PC-3 (cell line): ENCODE measurements around the gene ALDOC.

Experiments
- CTCF ChIP-seq: fragments of 300-600 bp; sonication (generic); conservative IDR thresholded peaks from 2 replicates; pipeline ENCODE4 v1.5.1; 2017; ENCODE audit warnings: antibody characterized with exemption, low read depth, mild to moderate bottlenecking, low read length
- EZH2 ChIP-seq: fragments of 300-600 bp; sonication (generic); IDR thresholded peaks from one replicate; pipeline ENCODE4 v1.6.1; 2017; ENCODE audit warnings: antibody characterized with exemption, mild to moderate bottlenecking, low read length; ENCODE audit not compliant: unreplicated experiment

- TF ChIP-seq CTCF, result no peak
- no peak for TF ChIP-seq EZH2
These were observed 4.3 kb upstream of the ALDOC start for GRCh38 chr17:28580959-28581358.
